Vagina (tissue), 2 donors: ENCODE results near the gene GPRC6A.

Experiments used
- CTCF ChIP-seq, 3 experiments: fragments of 450-650 bp in 2 of 3; fragments of 200-600 bp in 1 of 3; sonication (generic) in 1 of 3; IDR thresholded peaks; one replicate each; pipeline ENCODE4 v1.5.1; 2017 to 2019; ENCODE audit warnings: antibody characterized with exemption in 3 of 3, mild to moderate bottlenecking in 2 of 3, moderate library complexity in 2 of 3
- POLR2AphosphoS5 ChIP-seq, 2 donors: sonication (generic); formaldehyde crosslinking; IDR thresholded peaks; one replicate each; pipeline ENCODE4 v1.9.0; 2017; ENCODE audit warnings: antibody characterized with exemption in 2 of 2, mild to moderate bottlenecking in 2 of 2, low read depth in 1 of 2; ENCODE audit not compliant: insufficient read depth in 1 of 2

- TF ChIP-seq CTCF (IDR thresholded peaks at IDR 0.05) (no peak), POLR2AphosphoS5 (IDR thresholded peaks at IDR 0.05; ENCODE audit: insufficient read depth in 1 of 2, low read depth in 1 of 2) (no peak)
Observed at GRCh38 chr6:116812051-116812650, 16.7 kb downstream of the GPRC6A start.
